GM21526 (cell line): ENCODE measurements around the gene PIAS3.
"Not testable (repeated sequence)": the region's sequence is repeated elsewhere in the genome, so short reads cannot be mapped to it uniquely, and the experiment has no call there.

Experiments
- ATAC-seq: cut with Tn5 transposase; IDR thresholded peaks from one replicate; pipeline ENCODE4 v1.9.1; 2021; ENCODE audit warnings: moderate library complexity; ENCODE audit not compliant: unreplicated experiment, low FRiP score

Gene PIAS3

DNA sequence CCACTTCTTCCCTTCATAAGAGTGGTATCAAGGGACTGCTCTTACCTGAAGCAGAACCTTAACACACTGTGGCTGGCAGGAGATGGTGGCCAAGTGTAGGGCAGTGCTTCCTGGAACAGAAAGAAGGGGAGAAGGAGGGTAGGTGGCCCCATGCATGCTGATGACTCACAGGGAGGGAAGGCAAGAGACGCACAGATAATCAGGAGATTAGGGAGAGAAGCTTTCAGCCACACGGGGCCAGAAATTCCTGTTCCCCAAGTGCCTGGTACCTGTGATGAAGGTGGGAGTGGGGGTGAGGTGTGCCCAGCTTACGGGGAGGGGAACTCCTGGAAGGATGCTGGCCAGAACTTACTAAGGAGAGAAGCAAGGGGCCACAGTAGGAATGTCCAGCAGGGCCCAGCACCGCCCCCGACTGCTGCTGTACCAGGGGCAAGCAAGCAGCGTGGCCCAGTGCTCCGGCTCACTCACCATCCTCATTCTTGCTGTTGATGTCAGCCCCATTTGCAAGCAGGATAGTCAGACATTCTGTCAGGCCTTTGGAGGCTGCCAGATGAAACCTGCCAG is 19.1 kb upstream of the PIAS3 start:
- ATAC-seq: no peak

GRCh38 chr1:145874646-145875045 is 15.8 kb upstream of the PIAS3 start:
- no peak for ATAC-seq

DNA sequence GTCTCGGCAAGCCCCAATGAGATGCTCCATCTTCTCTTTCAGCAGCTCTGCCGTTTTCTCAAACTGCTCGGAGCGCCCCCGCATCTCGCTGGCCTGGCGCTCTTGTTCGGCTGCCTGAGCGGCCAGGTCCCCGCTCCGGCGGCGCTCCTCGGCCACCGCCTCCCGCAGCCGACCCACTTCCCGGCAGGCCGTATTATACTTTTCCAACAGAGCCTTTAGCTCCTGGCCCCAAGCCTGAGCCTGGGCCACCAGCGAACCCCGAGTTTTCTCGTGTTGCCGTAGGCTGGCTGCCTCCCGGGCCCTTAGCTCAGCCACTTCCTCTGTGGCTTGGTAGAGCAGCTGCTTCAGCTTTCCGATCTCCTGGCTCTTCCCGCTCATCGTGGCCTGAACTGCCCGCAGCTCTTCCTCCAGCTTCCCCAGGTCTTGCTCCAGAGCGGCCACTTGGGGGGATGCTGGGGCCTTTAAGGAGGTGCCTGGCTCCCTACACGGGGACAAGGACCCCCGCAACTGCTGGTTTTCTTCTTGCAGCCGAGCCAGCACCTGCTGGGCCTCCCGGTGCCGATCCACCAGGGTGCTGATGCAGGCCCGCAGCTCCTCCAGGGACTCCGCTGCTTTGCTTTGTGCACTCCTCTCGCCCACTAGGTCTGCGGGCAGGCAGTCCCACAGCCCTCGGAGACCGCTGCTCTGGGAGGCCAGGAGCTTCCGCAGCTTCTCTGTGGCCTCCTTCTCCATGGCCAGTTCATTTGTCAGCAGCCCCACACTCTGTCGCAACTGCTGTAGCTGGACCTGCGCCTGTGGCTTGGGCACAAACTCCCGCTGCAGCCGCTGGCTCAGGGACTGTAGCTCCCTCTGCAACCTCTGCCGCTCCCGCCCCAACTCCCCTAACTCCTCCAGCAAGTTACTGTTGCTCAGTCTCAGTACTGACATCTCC is 13.4 kb upstream of the PIAS3 start:
- ATAC-seq: no peak

- no peak for ATAC-seq
Observed at GRCh38 chr1:145868232-145868631, 9.4 kb upstream of the PIAS3 start.

GRCh38 chr1:145863282-145864018 is 4.6 kb upstream of the PIAS3 start:
- no peak for ATAC-seq

DNA sequence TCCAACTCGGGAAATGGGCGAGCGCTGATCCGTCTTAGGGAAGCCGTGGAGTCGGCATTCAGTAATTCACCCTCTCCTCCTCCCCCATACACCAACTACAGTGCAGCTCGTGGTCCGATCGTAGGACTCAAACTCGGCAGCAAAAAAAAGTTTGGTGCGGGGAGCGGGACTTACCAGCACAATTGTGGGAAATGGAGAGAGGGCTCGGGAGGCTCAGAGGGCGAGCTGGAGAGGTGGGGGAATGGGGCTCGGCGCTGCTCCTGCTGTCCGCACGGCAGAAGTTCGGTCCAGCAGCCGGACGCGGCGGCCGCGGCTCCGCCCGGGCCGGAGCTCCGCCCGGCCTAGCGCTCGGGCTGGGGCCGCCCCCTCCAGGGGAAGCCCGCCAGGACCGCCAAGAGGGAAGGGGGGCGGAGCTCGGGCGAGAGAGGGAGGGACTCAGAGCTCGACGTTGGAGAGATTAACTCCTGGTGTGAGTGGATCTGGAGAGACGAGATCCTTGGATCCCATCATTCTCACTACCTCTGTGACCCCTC is 676 bp upstream of the PIAS3 start:
- peak; percentile 66 for ATAC-seq

- peak; percentile 11 for ATAC-seq
Observed at GRCh38 chr1:145858238-145858900, 512 bp downstream of the PIAS3 start.

DNA sequence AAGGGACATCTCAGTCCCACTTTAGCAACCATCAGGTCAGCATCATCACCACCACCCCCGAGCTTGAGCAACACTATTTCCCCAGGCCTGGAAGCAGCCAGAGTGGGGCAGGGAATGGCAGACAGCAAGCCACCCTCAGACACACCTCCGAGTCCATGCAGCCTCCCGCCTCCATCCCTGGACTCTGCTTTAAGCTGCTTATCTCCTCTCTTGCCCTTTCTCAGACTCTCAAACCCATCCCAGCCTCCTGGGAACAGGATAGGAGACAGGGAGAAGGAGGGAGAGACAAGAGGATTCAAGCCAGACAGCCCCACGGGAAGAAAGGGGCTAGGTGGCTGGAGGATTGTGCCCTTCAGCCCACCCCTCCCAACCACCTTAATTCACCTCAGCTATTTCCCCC is 1.7 kb downstream of the PIAS3 start:
- ATAC-seq: no peak

DNA sequence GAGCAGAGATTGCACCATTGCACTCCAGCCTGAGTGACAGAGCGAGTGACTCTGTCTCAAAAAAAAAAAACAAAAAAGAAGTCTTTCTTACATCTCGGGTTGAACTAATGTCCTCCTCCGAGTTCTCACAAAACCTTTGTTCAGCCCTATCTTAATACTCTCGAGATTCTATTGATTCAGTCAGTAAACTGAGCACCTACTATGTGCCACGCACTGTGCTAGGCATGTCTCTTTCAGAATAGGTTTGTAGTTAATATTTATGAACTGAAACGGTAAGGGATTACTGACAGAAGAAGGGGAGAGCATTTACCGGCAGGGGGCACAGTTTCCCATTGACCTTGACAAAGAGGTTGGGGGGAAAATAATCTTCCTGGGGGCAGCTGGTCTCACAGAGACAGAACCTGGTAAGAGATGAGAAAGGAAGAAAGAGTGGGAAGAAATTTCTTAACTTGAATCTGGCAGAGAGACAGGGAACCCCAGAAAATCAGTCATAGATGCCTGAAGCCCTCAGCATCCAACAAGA is 3.4 kb downstream of the PIAS3 start:
- ATAC-seq: no peak

GRCh38 chr1:145849356-145850160 is 9.3 kb downstream of the PIAS3 start:
- ATAC-seq: no peak

DNA sequence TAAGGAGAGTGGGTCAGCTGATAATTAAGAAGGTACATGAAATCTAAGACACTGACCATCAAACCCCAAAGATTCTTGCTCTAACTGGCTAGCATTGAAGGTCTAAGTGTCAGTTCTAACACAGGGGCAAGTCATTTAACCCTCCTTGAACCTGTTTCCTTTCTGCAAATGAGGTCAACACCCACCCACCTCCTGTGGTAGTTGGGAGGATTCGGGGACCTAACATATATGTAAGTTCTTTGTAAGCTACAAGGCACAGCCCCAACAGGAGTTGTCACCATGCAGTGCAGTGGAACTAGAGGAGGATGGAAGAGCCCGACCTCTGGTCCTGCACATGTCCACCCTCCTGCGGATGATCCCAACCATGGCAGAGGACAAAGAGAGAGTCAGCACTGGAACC is 11.1 kb downstream of the PIAS3 start:
- no peak for ATAC-seq

DNA sequence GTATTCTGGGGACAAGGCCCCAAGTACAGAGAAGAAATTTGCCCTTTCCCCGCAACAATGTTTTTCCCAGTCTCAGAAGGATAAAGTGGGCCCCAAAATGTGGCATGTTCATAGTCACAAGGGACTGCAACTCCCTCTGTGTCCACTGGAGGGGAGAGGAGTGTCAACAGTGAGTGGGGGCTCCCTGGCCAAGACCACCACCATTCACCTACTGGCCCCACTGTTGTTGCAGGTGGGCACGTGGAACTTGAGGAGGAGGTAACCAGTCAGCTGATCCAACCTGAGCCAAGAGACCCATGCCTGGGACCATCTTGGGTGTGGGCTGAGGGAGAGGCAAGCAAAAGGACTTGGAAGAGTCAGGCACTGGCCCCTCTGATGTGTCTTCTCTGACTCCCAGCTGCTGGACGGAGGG is 12.7 kb downstream of the PIAS3 start:
- ATAC-seq: no peak

GRCh38 chr1:145845514-145846161 is 13.2 kb downstream of the PIAS3 start, which contains the start of gene NUDT17:
Gene NUDT17, plus strand, starts transcription at chr1:145845630. Its CDS starts 11 bp downstream, at chr1:145845641.
- ATAC-seq: peak; percentile 40

- peak; percentile 52 for ATAC-seq
Observed at GRCh38 chr1:145845144-145845513, 13.8 kb downstream of the PIAS3 start.

- ATAC-seq: no peak
Observed at GRCh38 chr1:145843031-145843430, 15.8 kb downstream of the PIAS3 start.

DNA sequence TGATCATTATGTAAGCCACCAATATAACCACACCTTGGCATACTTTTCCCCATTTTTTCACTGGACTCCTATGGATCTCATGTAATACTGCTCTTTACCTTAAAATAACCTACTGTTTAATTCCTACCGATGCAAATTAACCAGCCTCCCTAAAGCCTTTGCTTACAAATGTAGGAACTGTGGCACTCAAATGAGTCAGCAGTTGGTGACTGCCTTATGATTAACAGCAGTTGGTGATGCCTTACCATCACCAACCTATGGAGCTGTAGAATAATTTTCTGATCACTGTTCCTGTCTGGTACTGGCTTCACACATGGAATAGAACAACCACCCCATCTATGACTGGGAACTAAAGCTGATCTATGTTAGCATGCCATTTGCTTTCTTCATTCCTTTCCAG is 21.2 kb downstream of the PIAS3 start:
- no peak for ATAC-seq

DNA sequence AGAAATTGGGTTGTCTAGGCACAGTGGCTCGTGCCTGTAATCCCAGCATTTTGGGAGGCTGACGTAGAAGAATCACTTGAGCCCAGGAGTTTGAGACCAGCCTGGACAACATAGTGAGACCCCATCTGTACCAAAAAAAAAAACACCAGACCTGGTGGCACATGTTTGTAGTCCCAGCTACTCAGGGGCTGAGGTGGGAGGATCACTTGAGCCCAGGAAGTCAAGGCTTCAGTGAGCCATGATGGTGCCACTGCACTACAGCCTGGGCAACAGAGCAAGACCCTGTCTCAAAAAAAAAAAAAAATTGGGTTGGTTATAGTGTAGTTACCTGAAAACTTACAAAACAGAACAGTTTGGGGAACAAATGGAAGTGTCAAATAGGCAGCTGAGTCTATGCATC is 28.1 kb downstream of the PIAS3 start:
- not testable (repeated sequence) for ATAC-seq

DNA sequence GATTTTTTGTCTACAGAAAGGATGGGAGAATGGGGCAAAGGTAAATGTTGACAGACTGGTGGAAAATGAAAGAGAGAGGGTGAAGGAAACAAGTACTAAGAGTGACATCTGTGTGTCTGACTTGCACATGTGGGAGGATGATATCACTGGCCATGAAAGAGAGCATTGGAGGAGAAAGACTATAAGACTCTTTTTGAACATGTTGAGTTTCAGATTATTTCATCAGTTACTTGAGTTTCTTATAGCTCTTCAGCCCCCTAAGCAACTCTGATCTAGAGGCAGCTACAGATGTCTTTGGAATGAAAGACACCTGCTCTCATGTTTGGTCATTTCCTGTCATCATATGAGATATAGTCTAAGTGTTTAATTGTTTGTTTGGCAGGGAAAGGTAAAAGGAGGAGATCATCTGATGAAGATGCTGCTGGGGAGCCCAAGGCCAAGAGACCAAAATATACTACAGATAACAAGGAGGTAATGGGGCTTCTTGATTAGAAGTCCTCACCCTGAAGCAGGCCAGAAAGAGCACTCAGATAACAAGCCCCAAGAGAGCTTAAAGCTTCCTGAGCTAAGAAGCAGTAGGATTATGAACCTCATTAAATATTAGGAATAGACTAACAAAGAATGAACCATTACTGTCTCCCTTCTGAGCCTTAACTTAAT is 30.4 kb downstream of the PIAS3 start:
- no peak for ATAC-seq
